Right lobe of liver (tissue), 4 donors: ENCODE measurements around the gene SPC24.

Experiments used
- POLR2A ChIP-seq: fragments of 450-650 bp; IDR thresholded peaks from one replicate; pipeline ENCODE4 v1.6.1; 2017; ENCODE audit warnings: antibody characterized with exemption, mild to moderate bottlenecking
- TF ChIP-seq, protein P1 (sequence below), 4 donors: fragments of 200-600 bp in 3 of 4; fragments of 450-650 bp in 1 of 4; IDR thresholded peaks; one replicate each; pipeline versions ENCODE4 v1.5.1 to v1.8.0; 2016 to 2022; ENCODE audit warnings: antibody characterized with exemption in 4 of 4, mild to moderate bottlenecking in 2 of 4
- donor health status: DM: no; HTN: no; CAD: no.
- donor health status: DM: no; HTN: no; CAD: no.
- donor health status: DM: no; HTN: yes; CAD: no.

DNA sequence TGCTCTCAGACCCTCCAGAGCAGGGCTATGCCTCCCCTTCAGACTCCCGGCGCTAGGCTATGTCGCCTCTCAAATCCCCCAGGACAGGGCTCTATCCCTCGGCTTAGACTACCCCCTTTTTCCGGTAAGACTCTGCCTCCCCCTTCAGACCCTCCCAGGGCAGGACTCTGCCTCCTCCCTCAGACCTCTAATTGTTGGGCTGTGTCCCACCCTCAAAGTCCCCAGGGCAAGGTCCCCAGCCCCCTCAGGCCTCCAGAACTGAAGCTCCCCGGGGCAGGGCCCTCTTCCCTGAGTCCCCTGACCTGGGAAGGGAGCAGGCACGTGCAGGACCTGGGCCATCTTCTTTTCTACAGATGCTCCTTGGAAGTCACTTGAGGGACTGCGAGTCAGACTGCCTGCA lies 38.6 kb upstream of the SPC24 start:
- TF ChIP-seq, protein P1, sequence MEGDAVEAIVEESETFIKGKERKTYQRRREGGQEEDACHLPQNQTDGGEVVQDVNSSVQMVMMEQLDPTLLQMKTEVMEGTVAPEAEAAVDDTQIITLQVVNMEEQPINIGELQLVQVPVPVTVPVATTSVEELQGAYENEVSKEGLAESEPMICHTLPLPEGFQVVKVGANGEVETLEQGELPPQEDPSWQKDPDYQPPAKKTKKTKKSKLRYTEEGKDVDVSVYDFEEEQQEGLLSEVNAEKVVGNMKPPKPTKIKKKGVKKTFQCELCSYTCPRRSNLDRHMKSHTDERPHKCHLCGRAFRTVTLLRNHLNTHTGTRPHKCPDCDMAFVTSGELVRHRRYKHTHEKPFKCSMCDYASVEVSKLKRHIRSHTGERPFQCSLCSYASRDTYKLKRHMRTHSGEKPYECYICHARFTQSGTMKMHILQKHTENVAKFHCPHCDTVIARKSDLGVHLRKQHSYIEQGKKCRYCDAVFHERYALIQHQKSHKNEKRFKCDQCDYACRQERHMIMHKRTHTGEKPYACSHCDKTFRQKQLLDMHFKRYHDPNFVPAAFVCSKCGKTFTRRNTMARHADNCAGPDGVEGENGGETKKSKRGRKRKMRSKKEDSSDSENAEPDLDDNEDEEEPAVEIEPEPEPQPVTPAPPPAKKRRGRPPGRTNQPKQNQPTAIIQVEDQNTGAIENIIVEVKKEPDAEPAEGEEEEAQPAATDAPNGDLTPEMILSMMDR (IDR thresholded peaks at IDR 0.05): no peak
- no peak for TF ChIP-seq POLR2A
